ENCODE measurements around the gene KANK2.

DNA sequence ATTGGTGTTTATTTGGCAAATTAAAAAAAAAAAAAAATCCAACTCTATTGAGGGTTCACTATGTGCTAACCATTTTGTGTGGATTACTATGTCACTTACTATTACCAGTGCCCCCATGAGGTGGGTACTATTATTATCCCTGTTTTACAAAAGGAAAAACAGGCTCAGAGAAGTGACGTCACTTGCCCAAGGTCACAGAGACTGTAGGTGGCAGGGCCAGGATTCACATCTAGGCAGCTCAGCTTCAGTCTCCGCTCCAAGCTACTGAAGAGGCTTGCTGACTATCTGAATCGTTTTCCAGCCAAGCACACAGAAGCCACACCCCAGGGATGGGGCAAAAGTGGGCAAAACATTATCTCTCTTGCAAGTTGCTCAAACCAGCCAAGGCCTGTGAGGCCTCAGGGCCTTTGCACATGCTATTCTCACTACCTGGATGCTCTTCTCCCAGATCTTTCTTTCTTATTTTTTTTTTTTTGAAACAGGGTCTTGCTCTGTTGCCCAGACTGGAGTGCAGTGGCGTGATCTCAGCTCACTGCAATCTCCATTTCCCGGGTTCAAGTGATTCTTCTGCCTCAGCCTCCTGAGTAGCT lies 37.2 kb upstream of the KANK2 start:
- TF ChIP-seq, protein P1, sequence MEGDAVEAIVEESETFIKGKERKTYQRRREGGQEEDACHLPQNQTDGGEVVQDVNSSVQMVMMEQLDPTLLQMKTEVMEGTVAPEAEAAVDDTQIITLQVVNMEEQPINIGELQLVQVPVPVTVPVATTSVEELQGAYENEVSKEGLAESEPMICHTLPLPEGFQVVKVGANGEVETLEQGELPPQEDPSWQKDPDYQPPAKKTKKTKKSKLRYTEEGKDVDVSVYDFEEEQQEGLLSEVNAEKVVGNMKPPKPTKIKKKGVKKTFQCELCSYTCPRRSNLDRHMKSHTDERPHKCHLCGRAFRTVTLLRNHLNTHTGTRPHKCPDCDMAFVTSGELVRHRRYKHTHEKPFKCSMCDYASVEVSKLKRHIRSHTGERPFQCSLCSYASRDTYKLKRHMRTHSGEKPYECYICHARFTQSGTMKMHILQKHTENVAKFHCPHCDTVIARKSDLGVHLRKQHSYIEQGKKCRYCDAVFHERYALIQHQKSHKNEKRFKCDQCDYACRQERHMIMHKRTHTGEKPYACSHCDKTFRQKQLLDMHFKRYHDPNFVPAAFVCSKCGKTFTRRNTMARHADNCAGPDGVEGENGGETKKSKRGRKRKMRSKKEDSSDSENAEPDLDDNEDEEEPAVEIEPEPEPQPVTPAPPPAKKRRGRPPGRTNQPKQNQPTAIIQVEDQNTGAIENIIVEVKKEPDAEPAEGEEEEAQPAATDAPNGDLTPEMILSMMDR (IDR thresholded peaks at IDR 0.05; ENCODE audit: low read depth, low read length): 0 out of 2 replicates have a peak, but pooled peaks have one; percentile 14
- TF ChIP-seq EZH2phosphoT487 (IDR thresholded peaks at IDR 0.05; ENCODE audit: low read depth): no peak

Measured in OCI-LY3 (cell line).